Uterus (tissue), 2 donors: ENCODE results near the gene PDE4B.

Experiments used
- CTCF ChIP-seq, 4 experiments: fragments of 200-600 bp in 2 of 4; fragments of 450-650 bp in 2 of 4; sonication (generic) in 2 of 4; IDR thresholded peaks; one replicate each; pipeline ENCODE4 v1.5.1; 2016 to 2019; ENCODE audit warnings: antibody characterized with exemption in 4 of 4, mild to moderate bottlenecking in 2 of 4, moderate library complexity in 1 of 4
- POLR2A ChIP-seq, 2 donors: fragments of 450-650 bp; IDR thresholded peaks; one replicate each; pipeline ENCODE4 v1.6.1; 2016; ENCODE audit warnings: antibody characterized with exemption in 2 of 2, mild to moderate bottlenecking in 1 of 2, moderate library complexity in 1 of 2

DNA sequence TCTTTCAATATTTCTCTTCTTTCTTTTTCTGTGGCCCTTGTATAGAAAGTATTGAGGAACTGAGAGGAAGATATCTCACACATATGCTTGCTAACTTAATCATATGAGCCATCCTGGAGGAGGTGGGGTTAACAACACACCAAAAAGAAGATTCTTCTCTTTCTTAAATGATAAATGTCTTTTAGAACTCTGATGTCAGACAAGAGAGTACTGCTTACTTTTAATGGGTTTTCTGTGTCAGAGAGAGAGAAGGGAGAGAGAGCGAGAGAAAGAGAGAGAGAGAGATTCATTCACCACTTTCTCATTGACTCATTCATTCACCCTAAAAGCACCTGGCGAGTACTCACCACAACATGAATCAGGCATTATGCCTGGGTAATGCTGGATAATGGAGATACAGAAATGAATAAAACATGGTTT is 490.9 kb downstream of the PDE4B start:
- TF ChIP-seq CTCF (IDR thresholded peaks at IDR 0.05) = no peak
- no peak for TF ChIP-seq POLR2A (IDR thresholded peaks at IDR 0.05)
